SK-N-SH (cell line): Measurements from ENCODE around the gene STK32A. TPM values are rescaled to one million over a fixed set of nuclear protein-coding genes. Genes with fewer than 3 reads are reported as not detected.

Source experiments
- CTCF ChIA-PET: fragments of 300-600, 350-600 bp; formaldehyde crosslinking; extraction: SDS; loops from one replicate; lab custom pipeline; 2021; lab: Yijun Ruan, JAX
- POLR2A ChIA-PET: fragments of 350-600 bp; sonication (Branson Sonifier 250); formaldehyde crosslinking; extraction: SDS; loops from one replicate; lab custom pipeline; 2020; ENCODE audit warnings: antibody characterized with exemption, inconsistent platforms; lab: Yijun Ruan, JAX
- DNase-seq: peaks from one replicate; pipeline ENCODE4 v3.0.0; 2012
- H2AFZ ChIP-seq: fragments of 200-600 bp; sonication (generic); 2 replicates; pipeline ENCODE4 v1.8.1; 2016; ENCODE audit warnings: antibody characterized with exemption, mild to moderate bottlenecking, low read depth
- H3F3A ChIP-seq: fragments of 200-600 bp; sonication (generic); replicated peaks from 2 replicates; pipeline ENCODE3; 2016; ENCODE audit warnings: antibody characterized with exemption, mild to moderate bottlenecking; ENCODE audit not compliant: insufficient read depth
- H3K27ac ChIP-seq, 2 experiments: fragments of 200-500 bp in 1 of 2; fragments of 200-600 bp in 1 of 2; sonication (Bioruptor generic) in 1 of 2; sonication (generic), shearing (Covaris generic) in 1 of 2; 2 replicates each; pipeline versions ENCODE4 v1.5.1 to v1.6.1; 2014 to 2016; ENCODE audit warnings: low read depth in 2 of 2, inconsistent platforms in 1 of 2, low read length in 1 of 2, mild to moderate bottlenecking in 1 of 2, mixed read lengths in 1 of 2
- H3K27me3 ChIP-seq: fragments of 200-600 bp; sonication (generic), shearing (Covaris generic); 2 replicates; pipeline ENCODE4 v1.6.1; 2016; ENCODE audit warnings: mixed run types; ENCODE audit not compliant: insufficient read depth
- H3K36me3 ChIP-seq, 2 experiments: fragments of 200-500 bp in 1 of 2; fragments of 200-600 bp in 1 of 2; sonication (Bioruptor generic) in 1 of 2; sonication (generic) in 1 of 2; replicated peaks in 1 of 2; 2 replicates each; pipeline versions ENCODE3 to v1.5.1; 2014 to 2016; ENCODE audit warnings: low read length in 1 of 2, mild to moderate bottlenecking in 1 of 2; ENCODE audit not compliant: insufficient read depth in 2 of 2, control insufficient read depth in 1 of 2
- H3K4me1 ChIP-seq, 2 experiments: fragments of 200-500 bp in 1 of 2; fragments of 200-600 bp in 1 of 2; sonication (Bioruptor generic) in 1 of 2; sonication (generic), shearing (Covaris generic) in 1 of 2; 2 replicates each; pipeline versions ENCODE4 v1.5.1 to v1.6.1; 2014 to 2016; ENCODE audit warnings: low read depth in 1 of 2, low read length in 1 of 2, mixed run types in 1 of 2; ENCODE audit not compliant: insufficient read depth in 2 of 2, control insufficient read depth in 1 of 2
- H3K4me2 ChIP-seq: fragments of 200-600 bp; sonication (generic), shearing (Covaris generic); 2 replicates; pipeline ENCODE4 v1.6.1; 2017; ENCODE audit warnings: mixed run types
- H3K4me3 ChIP-seq, 2 experiments: fragments of 200-500 bp in 1 of 2; fragments of 200-600 bp in 1 of 2; sonication (Bioruptor generic) in 1 of 2; sonication (generic), shearing (Covaris generic) in 1 of 2; 2 replicates each; pipeline versions ENCODE4 v1.5.1 to v1.8.1; 2014 to 2016; ENCODE audit warnings: low read depth in 2 of 2, inconsistent platforms in 1 of 2, low read length in 1 of 2, mild to moderate bottlenecking in 1 of 2, mixed read lengths in 1 of 2, moderate library complexity in 1 of 2
- H3K79me2 ChIP-seq: fragments of 200-600 bp; sonication (generic); 2 replicates; pipeline ENCODE4 v1.8.1; 2017; ENCODE audit warnings: mild to moderate bottlenecking; ENCODE audit not compliant: insufficient read depth
- H3K9ac ChIP-seq: fragments of 200-600 bp; sonication (generic); 2 replicates; pipeline ENCODE4 v1.6.1; 2017; ENCODE audit warnings: mixed run types
- H3K9me2 ChIP-seq: fragments of 200-600 bp; sonication (generic); 2 replicates; pipeline ENCODE4 v1.6.1; 2017; ENCODE audit warnings: mixed run types
- H3K9me3 ChIP-seq: fragments of 200-600 bp; sonication (generic); 2 replicates; pipeline ENCODE4 v1.6.1; 2017; ENCODE audit warnings: mixed run types, mild to moderate bottlenecking, moderate library complexity
- H4K20me1 ChIP-seq: fragments of 200-600 bp; sonication (generic); 2 replicates; pipeline ENCODE4 v1.6.1; 2017; ENCODE audit warnings: mild to moderate bottlenecking, mixed run types; ENCODE audit not compliant: insufficient read depth
- CHD2 ChIP-seq: fragments of 150-350 bp; IDR thresholded peaks from 2 replicates; pipeline ENCODE4 v1.6.1; 2018; ENCODE audit warnings: low read length; ENCODE audit not compliant: partially characterized antibody
- CTCF ChIP-seq: fragments of 200-600 bp; sonication (generic); IDR thresholded peaks from 2 replicates; pipeline ENCODE4 v1.6.1; 2017; ENCODE audit warnings: antibody characterized with exemption, mild to moderate bottlenecking, moderate library complexity
- ELF1 ChIP-seq: IDR thresholded peaks from 2 replicates; pipeline ENCODE4 v1.4.0; 2012
- EP300 ChIP-seq, 2 experiments: IDR thresholded peaks; 2 replicates each; pipeline versions ENCODE4 v1.4.0 to v1.6.1; 2012; ENCODE audit warnings: borderline replicate concordance in 1 of 2, low read depth in 1 of 2, low read length in 1 of 2
- FOSL2 ChIP-seq: IDR thresholded peaks from 2 replicates; pipeline ENCODE4 v1.4.0; 2012; ENCODE audit warnings: low read depth, mild to moderate bottlenecking, moderate library complexity, borderline replicate concordance
- GATA2 ChIP-seq: sonication (generic); formaldehyde crosslinking; IDR thresholded peaks from 2 replicates; pipeline ENCODE4 v1.5.0; 2020; ENCODE audit warnings: mild to moderate bottlenecking, missing genetic modification reagents
- MEF2A ChIP-seq: IDR thresholded peaks from 2 replicates; pipeline ENCODE4 v1.4.0; 2012; ENCODE audit warnings: low read depth, borderline replicate concordance
- MXI1 ChIP-seq: IDR thresholded peaks from 2 replicates; pipeline ENCODE4 v1.6.1; 2012; ENCODE audit warnings: mild to moderate bottlenecking, low read depth, low read length, improper control_type of control experiment
- POLR2AphosphoS5 ChIP-seq: IDR thresholded peaks from 2 replicates; pipeline ENCODE4 v1.6.1; 2012; ENCODE audit warnings: low read depth, low read length
- RAD21 ChIP-seq: IDR thresholded peaks from 2 replicates; pipeline ENCODE4 v1.6.1; 2012; ENCODE audit warnings: mild to moderate bottlenecking, low read length
- REST ChIP-seq: IDR thresholded peaks from 2 replicates; pipeline ENCODE4 v1.6.1; 2012; ENCODE audit warnings: mild to moderate bottlenecking, low read depth, low read length, moderate library complexity
- RXRA ChIP-seq: IDR thresholded peaks from 2 replicates; pipeline ENCODE4 v1.4.0; 2012; ENCODE audit warnings: low read depth, mild to moderate bottlenecking, borderline replicate concordance
- TEAD4 ChIP-seq: IDR thresholded peaks from 2 replicates; pipeline ENCODE4 v1.4.0; 2012; ENCODE audit warnings: mild to moderate bottlenecking, borderline replicate concordance; ENCODE audit not compliant: insufficient read depth
- YY1 ChIP-seq: IDR thresholded peaks from 2 replicates; pipeline ENCODE4 v1.4.0; 2012; ENCODE audit warnings: low read depth, mild to moderate bottlenecking
- ZBTB33 ChIP-seq: IDR thresholded peaks from 2 replicates; pipeline ENCODE4 v1.4.0; 2012; ENCODE audit warnings: low read depth, borderline replicate concordance
- WGBS: methylation state at CpG from one replicate; pipeline ENCODE4 v1.1.6; 2017; ENCODE audit warnings: low lambda C conversion rate; 5-methylcytosine and 5-hydroxymethylcytosine counted together
- polyA plus RNA-seq, 3 experiments: library from polyadenylated mRNA; depleted of rRNA; stranded (reverse); fragments of >200 nt; gene quantifications; 2 replicates each; pipeline ENCODE4 v1.2.3, GENCODE V29; 2012

The STK32A gene
- polyA plus RNA-seq, 1 of the 3 experiments (the other 2 are of a cell fraction) = 0.20 TPM

- TF ChIP-seq TEAD4 = peak; percentile 54; the same call in 1 of the 2 replicates
- peak; percentile 74; the same call in 1 of the 2 replicates for TF ChIP-seq ELF1
- peak; percentile 72; the same call in 1 of the 2 replicates for TF ChIP-seq YY1
- TF ChIP-seq FOSL2 = peak; percentile 92
- TF ChIP-seq REST = peak; percentile 35; the same call in 1 of the 2 replicates
Measured at GRCh38 chr5:147310059-147310704, 75.4 kb downstream of the STK32A start (continued).

- no peak for TF ChIP-seq ZBTB33
- no peak for TF ChIP-seq CHD2
- H3K4me3 ChIP-seq = no peak overlapping the region
- H3K9me2 ChIP-seq = no peaks in the 10 kb centered on the region
- H3K4me2 ChIP-seq = no peak overlapping the region
- H3K36me3 ChIP-seq = no peaks in the 10 kb centered on the region
- DNase-seq = no peak
- no peaks in the 10 kb centered on the region for H3K4me1 ChIP-seq
- H3F3A ChIP-seq = no peaks in the 10 kb centered on the region
- H3K27ac ChIP-seq = no peak overlapping the region
- no peaks in the 10 kb centered on the region for H3K27me3 ChIP-seq
- 79% methylated on average over 7 of the region's 7 CpGs for WGBS
- no peaks in the 10 kb centered on the region for H3K79me2 ChIP-seq
- POLR2A ChIA-PET = no interaction called here
- CTCF ChIA-PET = interaction anchor here (1.1 kb wide), 1 partner anchor 15 kb away, joined by 3 read pairs; no protein-coding TSS in a partner anchor
- H3K9me3 ChIP-seq = no peaks in the 10 kb centered on the region
- H4K20me1 ChIP-seq = no peaks in the 10 kb centered on the region
- H3K9ac ChIP-seq = no peak overlapping the region
- no peak overlapping the region for H2AFZ ChIP-seq
Measured at GRCh38 chr5:147317978-147318684, 83.3 kb downstream of the STK32A start.

- Histone ChIP-seq H3F3A (no peaks in the 10 kb centered on the region), H3K4me2 (no peak overlapping the region), H4K20me1 (no peaks in the 10 kb centered on the region), H3K4me3 (no peak overlapping the region), H3K9me2 (no peaks in the 10 kb centered on the region), H3K4me1 (no peaks in the 10 kb centered on the region), H2AFZ (no peak overlapping the region), H3K36me3 (no peaks in the 10 kb centered on the region), H3K79me2 (no peaks in the 10 kb centered on the region), H3K9ac (no peak overlapping the region), H3K27me3 (no peaks in the 10 kb centered on the region), H3K9me3 (no peaks in the 10 kb centered on the region), H3K27ac (no peak overlapping the region)
- ChIA-PET CTCF (no interaction called here), POLR2A (no interaction called here)
- no peak for DNase-seq
- TF ChIP-seq RAD21 (no peak), POLR2AphosphoS5 (no peak), ELF1 (no peak), CHD2 (no peak), GATA2 (CRISPR knock-in tag) (no peak), EP300 (IDR thresholded peaks at IDR 0.05; ENCODE audit: borderline replicate concordance in 1 of 2, low read depth in 1 of 2, low read length in 1 of 2) (no peak), MXI1 (no peak), RXRA (no peak), CTCF (no peak), MEF2A (no peak)
- WGBS = 75% methylated on average over 1 of the region's 1 CpG
Measured at GRCh38 chr5:147321569-147321968, 86.7 kb downstream of the STK32A start.
